ENCODE results near the gene ERGIC3. TPM values are rescaled to one million over a fixed set of nuclear protein-coding genes. Genes with fewer than 3 reads are reported as not detected.
A peak's percentile ranks its signal among the peaks of the same experiment; 100 is the strongest.

The ERGIC3 gene
- total RNA-seq, 1 donor = 331 TPM

GRCh38 chr20:35599776-35600120 lies 57.9 kb downstream of the ERGIC3 start:
- TF ChIP-seq CTCF (IDR thresholded peaks at IDR 0.05; ENCODE audit: insufficient read depth, low read length) = no peak
- no peak for DNase-seq (ENCODE audit: low read depth)

GRCh38 chr20:35600176-35600992 lies 58.5 kb downstream of the ERGIC3 start:
- DNase-seq (ENCODE audit: low read depth) = no peak
- no peak overlapping the region for H3K4me3 ChIP-seq (ENCODE audit: low read depth, low read length)

More at GRCh38 chr20:35599776-35600120, 57.9 kb downstream of the ERGIC3 start:
- no peak overlapping the region for H3K4me3 ChIP-seq (ENCODE audit: low read depth, low read length)

GRCh38 chr20:35600993-35601973 lies 59.4 kb downstream of the ERGIC3 start:
- H3K4me3 ChIP-seq (ENCODE audit: low read depth, low read length) = peak overlapping the region; percentile 52
- peak; percentile 45 for TF ChIP-seq CTCF (IDR thresholded peaks at IDR 0.05; ENCODE audit: insufficient read depth, low read length)
- peak; percentile 67 for DNase-seq (ENCODE audit: low read depth)

More at GRCh38 chr20:35600176-35600992, 58.5 kb downstream of the ERGIC3 start:
- TF ChIP-seq CTCF (IDR thresholded peaks at IDR 0.05; ENCODE audit: insufficient read depth, low read length) = no peak

- no peak for TF ChIP-seq CTCF (IDR thresholded peaks at IDR 0.05; ENCODE audit: insufficient read depth, low read length)
- DNase-seq (ENCODE audit: low read depth) = no peak
- H3K4me3 ChIP-seq (ENCODE audit: low read depth, low read length) = peak overlapping the region; percentile 52
Observed at GRCh38 chr20:35601990-35602389, 60.1 kb downstream of the ERGIC3 start.

GRCh38 chr20:35602851-35603495 lies 61.1 kb downstream of the ERGIC3 start:
- no peak for TF ChIP-seq CTCF (IDR thresholded peaks at IDR 0.05; ENCODE audit: insufficient read depth, low read length)
- no peak for DNase-seq (ENCODE audit: low read depth)
- H3K4me3 ChIP-seq (ENCODE audit: low read depth, low read length) = no peak overlapping the region

- no peak for TF ChIP-seq CTCF (IDR thresholded peaks at IDR 0.05; ENCODE audit: insufficient read depth, low read length)
- H3K4me3 ChIP-seq (ENCODE audit: low read depth, low read length) = no peak overlapping the region
- DNase-seq (ENCODE audit: low read depth) = no peak
Observed at GRCh38 chr20:35603695-35604448, 62.0 kb downstream of the ERGIC3 start.

Measured in fibroblast of the aortic adventitia (primary cell).